Neuronal stem cell (in vitro differentiated cells): Measurements from ENCODE around the gene MSRB2.

ENCODE experiments used
- DNase-seq: peaks from one replicate; pipeline ENCODE4 v3.0.0-alpha.2; 2013; ENCODE audit warnings: low spot score
- H2AFZ ChIP-seq: one replicate; pipeline ENCODE4 v1.6.1; 2013; ENCODE audit warnings: mild to moderate bottlenecking, low read length, inconsistent platforms
- H2AK5ac ChIP-seq: 2 replicates; pipeline ENCODE4 v1.6.1; 2013; ENCODE audit warnings: low read depth, mild to moderate bottlenecking, inconsistent platforms, low read length, moderate library complexity, mixed read lengths
- H2BK120ac ChIP-seq: 2 replicates; pipeline ENCODE4 v1.6.1; 2013; ENCODE audit warnings: low read depth, mild to moderate bottlenecking, inconsistent platforms, low read length, moderate library complexity, mixed read lengths
- H2BK12ac ChIP-seq: one replicate; pipeline ENCODE4 v1.6.1; 2013; ENCODE audit warnings: low read length, inconsistent platforms
- H2BK15ac ChIP-seq: 2 replicates; pipeline ENCODE4 v1.6.1; 2013; ENCODE audit warnings: mild to moderate bottlenecking, low read length, inconsistent platforms, mixed read lengths
- H2BK5ac ChIP-seq: one replicate; pipeline ENCODE4 v1.6.1; 2013; ENCODE audit warnings: inconsistent platforms, mild to moderate bottlenecking, low read length, moderate library complexity
- H3K14ac ChIP-seq: one replicate; pipeline ENCODE4 v1.6.1; 2013; ENCODE audit warnings: low read length, inconsistent platforms
- H3K18ac ChIP-seq: 2 replicates; pipeline ENCODE4 v1.6.1; 2013; ENCODE audit warnings: low read length, inconsistent platforms
- H3K23ac ChIP-seq: 2 replicates; pipeline ENCODE4 v1.6.1; 2013; ENCODE audit warnings: low read depth, mild to moderate bottlenecking, mixed read lengths, low read length, inconsistent platforms; ENCODE audit not compliant: poor library complexity
- H3K27ac ChIP-seq: replicated peaks from 3 replicates; pipeline ENCODE4 v1.5.1; 2013; ENCODE audit warnings: low read length, inconsistent platforms
- H3K27me3 ChIP-seq, 3 experiments: 2 replicates each; pipeline ENCODE4 v1.6.1; 2013; ENCODE audit warnings: low read length in 3 of 3, mild to moderate bottlenecking in 2 of 3, inconsistent platforms in 1 of 3, low read depth in 1 of 3, mixed read lengths in 1 of 3, moderate library complexity in 1 of 3; ENCODE audit not compliant: control insufficient read depth in 3 of 3, insufficient read depth in 3 of 3
- H3K36me3 ChIP-seq, 2 donors: replicated peaks in 1 of 2; 2 replicates each; pipeline ENCODE4 v1.6.1; 2013; ENCODE audit warnings: low read length in 2 of 2; ENCODE audit not compliant: control insufficient read depth in 2 of 2, insufficient read depth in 2 of 2
- H3K4ac ChIP-seq: 2 replicates; pipeline ENCODE4 v1.6.1; 2013; ENCODE audit warnings: inconsistent platforms, mild to moderate bottlenecking, low read length, moderate library complexity
- H3K4me1 ChIP-seq, 2 donors: 1 replicate in 1 of 2; 2 replicates in 1 of 2; pipeline ENCODE4 v1.6.1; 2013; ENCODE audit warnings: low read length in 2 of 2, low read depth in 1 of 2; ENCODE audit not compliant: control insufficient read depth in 2 of 2, insufficient read depth in 1 of 2
- H3K4me2 ChIP-seq: one replicate; pipeline ENCODE4 v1.6.1; 2013; ENCODE audit warnings: mild to moderate bottlenecking, low read length, inconsistent platforms; ENCODE audit not compliant: insufficient read depth, poor library complexity, severe bottlenecking
- H3K4me3 ChIP-seq, 2 donors: 2 replicates each; pipeline ENCODE4 v1.5.1; 2013; ENCODE audit warnings: low read length in 2 of 2, mild to moderate bottlenecking in 2 of 2, inconsistent platforms in 1 of 2, moderate library complexity in 1 of 2
- H3K79me1 ChIP-seq: one replicate; pipeline ENCODE4 v1.6.1; 2013; ENCODE audit warnings: low read depth, mild to moderate bottlenecking, inconsistent platforms, low read length, moderate library complexity
- H3K9ac ChIP-seq: one replicate; pipeline ENCODE4 v1.6.1; 2013; ENCODE audit warnings: mild to moderate bottlenecking, low read depth, low read length, inconsistent platforms; ENCODE audit not compliant: poor library complexity
- H3K9me3 ChIP-seq, 2 donors: replicated peaks in 1 of 2; 2 replicates each; pipeline versions ENCODE3 to v1.6.1; 2013; ENCODE audit warnings: low read length in 2 of 2, mild to moderate bottlenecking in 2 of 2, inconsistent platforms in 1 of 2, low read depth in 1 of 2, mixed read lengths in 1 of 2, moderate library complexity in 1 of 2; ENCODE audit not compliant: control insufficient read depth in 2 of 2, insufficient read depth in 1 of 2
- H4K8ac ChIP-seq: one replicate; pipeline ENCODE4 v1.6.1; 2013; ENCODE audit warnings: low read depth, mild to moderate bottlenecking, inconsistent platforms, low read length, moderate library complexity
- H4K91ac ChIP-seq: one replicate; pipeline ENCODE4 v1.6.1; 2013; ENCODE audit warnings: low read length, low read depth, mild to moderate bottlenecking, inconsistent platforms; ENCODE audit not compliant: poor library complexity
- WGBS, 2 donors: extraction: QIAGEN DNeasy Blood & Tissue Kit; methylation state at CpG; one replicate each; pipeline ENCODE4 v1.1.7; 2013; ENCODE audit warnings: missing lambda C conversion rate in 2 of 2, mixed read lengths in 1 of 2; ENCODE audit not compliant: insufficient read length in 2 of 2, insufficient replicate concordance in 1 of 2; ENCODE audit errors: extremely low coverage in 2 of 2; 5-methylcytosine and 5-hydroxymethylcytosine counted together

MSRB2 gene

DNA sequence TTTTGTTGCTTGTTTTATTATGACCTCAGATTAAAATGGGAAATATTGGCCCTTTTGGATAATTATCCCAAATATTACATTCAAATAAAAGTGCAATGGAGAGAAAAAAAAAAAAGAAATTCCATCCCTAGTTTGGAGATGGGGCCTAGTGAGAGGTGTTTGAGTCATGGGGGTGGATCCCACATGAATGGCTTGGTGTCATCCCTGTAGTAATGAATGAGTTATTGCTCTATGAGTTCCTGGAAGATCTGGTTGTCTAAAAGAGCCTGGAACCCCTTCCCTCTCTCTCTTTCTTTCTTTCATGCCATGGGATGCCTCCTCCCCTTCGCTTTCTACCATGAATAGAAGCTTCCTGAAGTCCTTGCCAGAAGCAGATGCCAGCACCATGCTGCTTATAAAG lies 44.3 kb downstream of the MSRB2 start:
- no peak overlapping the region for H2BK5ac ChIP-seq
- no CpG with 5 or more reads among the region's 1 CpG for WGBS, 2 donors
- no peaks in the 10 kb centered on the region for H3K79me1 ChIP-seq

DNA sequence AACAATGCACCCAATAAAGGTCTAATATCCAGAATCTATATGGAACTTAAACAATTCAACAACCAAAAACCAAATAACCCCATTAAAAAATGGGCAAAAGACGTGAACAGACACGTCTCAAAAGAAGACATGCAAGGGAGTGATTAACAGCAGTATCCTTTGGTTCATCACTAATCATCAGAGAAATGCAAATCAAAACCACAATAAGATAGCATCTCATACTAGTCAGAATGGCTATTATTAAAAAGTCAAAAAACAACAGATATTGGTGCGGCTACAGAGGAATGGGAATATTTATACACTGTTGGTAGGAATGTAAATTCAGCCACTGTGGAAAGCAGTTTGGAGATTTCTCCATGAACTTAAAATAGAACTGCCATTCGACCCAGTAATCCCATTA lies 46.6 kb downstream of the MSRB2 start:
- no peak overlapping the region for H2BK15ac ChIP-seq
- no peak overlapping the region for H3K27ac ChIP-seq
- no peak overlapping the region for H2AK5ac ChIP-seq
- no CpG with 5 or more reads among the region's 4 CpGs for WGBS, 2 donors
- no peak overlapping the region for H3K4me3 ChIP-seq
- no peak for DNase-seq
- H3K23ac ChIP-seq = no peak overlapping the region
- no peak overlapping the region for H4K91ac ChIP-seq
- H3K79me1 ChIP-seq = no peaks in the 10 kb centered on the region
- no peak overlapping the region for H3K4ac ChIP-seq
- H2BK12ac ChIP-seq = no peak overlapping the region
- H3K14ac ChIP-seq = no peak overlapping the region
- no peaks in the 10 kb centered on the region for H3K4me1 ChIP-seq
- H3K18ac ChIP-seq = no peak overlapping the region
- no peak overlapping the region for H3K4me2 ChIP-seq
- H2BK5ac ChIP-seq = no peak overlapping the region
- no peak overlapping the region for H2BK120ac ChIP-seq
- H3K9me3 ChIP-seq = no peaks in the 10 kb centered on the region
- H3K27me3 ChIP-seq = no peaks in the 10 kb centered on the region
- H4K8ac ChIP-seq = no peak overlapping the region
- H3K36me3 ChIP-seq = no peaks in the 10 kb centered on the region
- no peak overlapping the region for H2AFZ ChIP-seq
- no peak overlapping the region for H3K9ac ChIP-seq

More for the DNA sequence above, 44.3 kb downstream of the MSRB2 start:
- Histone ChIP-seq H3K9me3 (peaks cover 2 to 6% of the 10 kb centered on the region in 2 donors), H3K4me1 (no peaks in the 10 kb centered on the region), H3K18ac (no peak overlapping the region), H2BK120ac (no peak overlapping the region), H3K4me3 (no peak overlapping the region), H3K27me3 (no peaks in the 10 kb centered on the region), H2BK15ac (no peak overlapping the region), H4K91ac (no peak overlapping the region), H3K36me3 (no peaks in the 10 kb centered on the region), H4K8ac (no peak overlapping the region), H2AFZ (no peak overlapping the region), H3K9ac (no peak overlapping the region), H3K23ac (no peak overlapping the region), H3K4me2 (no peak overlapping the region), H2BK12ac (no peak overlapping the region), H2AK5ac (no peak overlapping the region), H3K4ac (no peak overlapping the region), H3K27ac (no peak overlapping the region), H3K14ac (no peak overlapping the region)
- no peak for DNase-seq

DNA sequence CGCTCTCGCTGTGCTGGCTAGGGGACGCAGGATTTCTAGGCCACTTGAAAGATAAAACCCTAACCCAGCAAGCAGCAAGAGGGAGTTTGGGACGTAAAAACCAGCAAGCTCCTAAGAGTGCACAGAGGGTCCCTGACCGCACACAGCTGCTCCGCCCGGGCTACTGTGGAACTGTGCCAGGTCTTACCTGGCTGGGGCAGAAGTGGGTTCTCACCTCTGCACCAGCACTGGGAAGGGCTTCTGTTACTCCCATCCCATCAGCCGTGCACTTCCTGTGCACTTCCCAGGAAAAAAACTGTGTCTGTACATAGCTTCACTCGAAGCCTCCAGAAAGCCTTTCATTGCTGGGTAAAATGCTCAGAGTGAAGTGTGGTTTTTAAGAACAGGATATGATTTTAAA lies 50.9 kb downstream of the MSRB2 start:
- WGBS, 2 donors = no CpG with 5 or more reads among the region's 9 CpGs

DNA sequence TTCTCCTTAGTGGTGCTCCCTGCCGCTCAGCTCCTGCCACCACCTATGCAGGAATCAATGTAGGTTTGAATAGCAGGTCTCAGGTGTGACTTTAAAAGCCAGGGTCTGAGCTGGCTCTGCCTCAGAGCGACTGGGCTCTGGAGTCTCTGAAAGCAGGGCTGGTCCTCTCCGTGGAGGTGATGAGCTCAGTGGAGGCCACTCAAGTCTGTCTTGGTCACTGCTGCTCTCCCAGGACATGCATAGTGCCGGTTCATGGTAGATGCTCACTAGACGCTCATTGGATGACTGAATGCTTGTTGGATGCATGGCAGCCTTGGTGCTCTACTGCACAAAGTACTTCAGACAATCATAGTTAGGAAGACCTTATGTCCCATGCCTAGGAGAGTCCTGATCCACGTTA lies 51.7 kb downstream of the MSRB2 start:
- Histone ChIP-seq H2AK5ac (no peak overlapping the region), H2BK120ac (no peak overlapping the region), H4K91ac (no peak overlapping the region), H3K4me2 (no peak overlapping the region), H3K18ac (no peak overlapping the region), H2BK5ac (no peak overlapping the region), H3K27me3 (no peaks in the 10 kb centered on the region), H3K23ac (no peak overlapping the region), H3K79me1 (peaks cover 2% of the 10 kb centered on the region), H4K8ac (no peak overlapping the region), H2BK12ac (no peak overlapping the region), H3K4me3 (no peak overlapping the region), H3K9ac (no peak overlapping the region), H3K9me3 (peaks cover 0 to 3% of the 10 kb centered on the region in 2 donors), H3K14ac (no peak overlapping the region), H2BK15ac (no peak overlapping the region), H3K4ac (no peak overlapping the region), H3K4me1 (no peaks in the 10 kb centered on the region), H2AFZ (no peak overlapping the region), H3K27ac (no peak overlapping the region), H3K36me3 (peaks cover 0 to 1% of the 10 kb centered on the region in 2 donors)
- no CpG with 5 or more reads among the region's 6 CpGs for WGBS, 2 donors
- DNase-seq = no peak

More for the DNA sequence above, 50.9 kb downstream of the MSRB2 start:
- Histone ChIP-seq H3K4me1 (no peaks in the 10 kb centered on the region), H3K4me2 (no peak overlapping the region), H2BK5ac (no peak overlapping the region), H3K23ac (no peak overlapping the region), H2BK12ac (no peak overlapping the region), H2BK15ac (no peak overlapping the region), H3K18ac (no peak overlapping the region), H3K36me3 (peaks cover 0 to 1% of the 10 kb centered on the region in 2 donors), H3K14ac (no peak overlapping the region), H3K27ac (no peak overlapping the region), H3K9me3 (peaks cover 0 to 3% of the 10 kb centered on the region in 2 donors), H3K27me3 (no peaks in the 10 kb centered on the region), H4K91ac (no peak overlapping the region), H3K9ac (no peak overlapping the region), H2BK120ac (no peak overlapping the region), H3K4ac (no peak overlapping the region), H2AFZ (peak overlapping the region; percentile 18), H3K4me3 (peak overlapping the region in 1 of 2 donors; percentile 27), H3K79me1 (peaks cover 2% of the 10 kb centered on the region), H2AK5ac (no peak overlapping the region), H4K8ac (no peak overlapping the region)
- no peak for DNase-seq
